SIG-M5 (cell line): ENCODE data around the gene NAP1L4.

ENCODE experiments used
- DNase-seq: peaks from one replicate; lab custom pipeline; 2025; lab: John Stamatoyannopoulos, UW

The NAP1L4 gene

DNA sequence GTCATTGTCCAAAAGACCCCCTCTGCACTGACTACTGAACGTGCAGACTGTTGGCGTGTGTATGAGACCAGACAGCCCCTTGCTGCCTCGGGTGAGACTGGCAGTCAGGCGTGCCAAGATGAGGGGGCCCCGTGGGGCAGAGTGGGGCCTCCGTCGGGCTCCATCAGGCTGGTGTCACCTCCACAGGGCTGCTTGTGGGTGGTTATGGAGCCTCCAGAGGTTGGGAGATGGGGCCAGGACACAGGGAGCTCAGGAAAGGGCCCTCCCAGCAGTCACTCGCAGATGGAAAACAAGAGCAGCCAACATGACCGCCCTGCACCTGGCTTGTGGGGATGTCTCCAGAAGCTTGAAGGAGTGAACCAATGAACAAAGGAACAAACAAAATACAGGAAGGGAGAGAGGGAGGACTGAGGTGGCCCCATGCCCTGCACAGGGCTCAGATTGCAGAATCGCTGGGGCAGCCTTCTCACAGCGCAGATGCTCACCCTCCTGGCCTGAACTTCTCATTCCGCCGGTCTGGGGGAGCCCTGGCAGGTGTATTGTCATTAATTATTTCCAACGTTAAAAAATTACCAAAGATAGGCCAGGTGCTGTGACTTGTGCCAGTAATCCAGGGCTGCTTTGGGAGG is 57.4 kb downstream of the NAP1L4 start:
- no peak for DNase-seq

- DNase-seq = no peak
Measured at GRCh38 chr11:2934021-2934550, 58.0 kb downstream of the NAP1L4 start.

DNA sequence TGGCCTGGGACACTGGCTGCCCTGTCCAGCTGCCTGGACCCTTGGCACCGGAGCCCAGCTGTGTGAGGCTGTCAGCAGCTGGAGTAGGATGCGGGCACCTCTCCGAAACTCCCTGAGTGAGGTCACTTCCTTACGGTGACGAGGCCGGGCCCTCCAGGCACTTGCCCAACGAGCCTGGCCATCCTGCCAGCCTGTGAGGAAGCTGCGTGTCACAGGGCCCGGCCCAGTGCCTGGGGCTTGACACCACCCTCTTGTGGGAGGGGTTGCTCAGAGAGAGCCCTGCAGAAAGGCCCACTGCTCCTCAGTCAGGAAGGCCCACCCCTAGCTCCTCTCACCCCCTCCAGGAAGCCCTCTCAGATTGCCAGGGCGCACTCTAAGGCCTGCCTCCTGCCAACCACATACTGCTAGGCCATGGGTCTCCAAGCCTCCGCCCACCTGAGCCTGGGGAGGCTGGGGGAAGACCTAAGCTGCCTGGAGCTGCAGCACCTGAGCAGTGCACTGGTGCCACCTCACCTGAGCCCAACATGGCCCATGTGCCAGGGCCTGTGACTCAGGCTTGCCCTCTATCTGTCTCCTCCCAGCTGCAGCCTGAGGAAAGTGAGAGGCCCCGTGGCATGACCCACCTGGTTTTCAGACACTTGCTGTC is 58.6 kb downstream of the NAP1L4 start:
- no peak for DNase-seq

DNA sequence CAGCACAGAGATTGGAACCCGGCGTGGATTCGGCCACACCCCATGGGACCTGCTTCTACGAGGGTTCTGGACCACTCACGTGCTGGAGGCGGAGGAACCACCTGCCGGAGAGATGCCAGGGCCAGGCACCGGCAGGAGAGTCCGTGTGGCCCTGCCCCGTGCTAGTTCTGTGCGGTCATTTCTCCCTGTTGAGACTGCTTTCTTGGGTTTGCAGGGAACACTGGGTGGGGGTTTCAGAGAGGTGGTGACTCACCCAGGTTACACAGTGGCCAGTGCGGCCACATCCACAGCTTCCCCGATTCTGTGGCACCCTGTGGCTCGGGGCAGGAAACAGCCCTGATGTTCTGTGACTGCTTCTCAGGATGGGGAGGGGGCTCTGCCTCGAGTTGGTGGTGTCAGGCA is 59.3 kb downstream of the NAP1L4 start:
- no peak for DNase-seq

DNA sequence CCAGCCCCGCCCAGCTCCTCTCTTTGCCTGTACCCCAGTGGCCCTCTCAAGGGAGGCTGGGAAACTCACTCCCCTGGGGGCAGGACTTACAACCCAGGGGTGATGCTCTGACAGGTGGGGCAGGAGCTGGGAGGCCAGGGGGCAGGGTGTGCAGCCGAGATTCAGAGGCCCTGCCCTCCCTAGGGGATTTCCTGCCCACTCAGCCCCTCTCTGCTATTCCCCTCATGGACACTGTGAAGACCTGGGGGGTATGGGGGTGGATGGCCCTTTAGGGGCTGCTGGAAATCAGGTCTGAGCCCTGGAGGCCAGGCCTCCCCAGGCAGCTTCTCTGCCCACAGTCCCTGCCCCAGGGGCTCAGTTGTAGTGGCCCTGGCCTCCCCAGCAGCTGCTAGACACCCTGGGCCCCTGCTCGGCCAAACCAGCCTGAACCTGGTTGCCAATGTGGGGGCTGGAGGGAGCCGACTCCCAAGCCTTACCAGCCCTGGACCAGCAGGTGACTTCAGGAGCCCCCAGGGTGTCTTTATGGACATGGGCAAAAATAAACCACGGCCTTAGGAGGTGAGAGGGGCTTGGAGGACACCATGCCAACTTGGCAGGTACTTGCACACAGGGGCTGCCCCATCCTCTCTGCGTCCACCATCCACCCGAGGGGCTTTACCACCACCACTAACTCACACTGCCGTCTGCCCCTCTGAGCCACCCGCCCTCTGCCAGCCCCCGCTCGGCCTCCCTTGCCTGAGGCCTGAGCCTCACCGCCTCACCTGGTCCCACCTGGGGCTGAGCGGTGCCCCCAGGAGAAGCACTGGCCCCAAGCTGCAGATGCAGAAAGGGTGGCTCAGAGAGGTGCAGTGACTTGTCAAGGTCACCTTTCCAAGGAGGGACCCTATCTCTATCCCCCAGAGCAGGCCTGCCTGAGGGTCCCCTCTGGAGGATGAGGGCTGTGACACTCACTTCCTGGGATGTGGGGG is 60.1 kb downstream of the NAP1L4 start:
- no peak for DNase-seq

GRCh38 chr11:2931420-2931746 is 60.7 kb downstream of the NAP1L4 start:
- DNase-seq = no peak

DNA sequence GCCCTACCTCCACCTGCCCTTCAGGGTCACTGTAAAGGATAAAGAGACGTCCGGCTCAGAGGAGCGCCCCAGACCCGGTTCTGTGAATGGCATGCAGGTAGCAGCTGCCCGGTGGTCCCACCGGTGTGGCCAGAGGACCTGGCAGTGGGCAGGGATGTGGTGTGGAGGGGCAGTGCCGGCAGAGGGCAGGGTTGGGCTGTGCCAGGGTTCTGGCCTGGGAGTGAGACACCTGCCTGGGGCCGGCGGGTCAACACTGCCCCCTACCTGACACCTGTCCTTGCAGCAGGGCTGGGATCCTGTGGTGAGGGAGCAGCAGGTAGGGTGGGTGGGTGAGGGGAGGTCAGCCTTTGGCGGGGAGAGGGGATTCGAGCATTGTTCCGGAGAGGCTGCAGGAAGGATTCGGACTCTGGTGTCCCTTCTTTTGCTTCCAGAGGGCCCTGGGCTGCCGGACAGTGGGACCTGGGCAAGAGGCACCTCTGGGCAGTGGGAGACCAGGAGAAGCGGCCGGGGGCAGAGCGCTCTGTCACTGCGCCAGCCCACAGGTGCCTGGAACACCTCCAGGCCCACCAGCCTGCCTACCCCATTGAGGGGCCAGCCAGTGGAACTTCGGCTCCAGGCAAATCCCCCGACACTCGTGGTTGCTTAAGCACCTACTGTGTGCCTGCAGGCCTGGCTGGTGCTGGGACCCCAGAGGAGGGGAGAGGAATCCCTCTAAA is 61.3 kb downstream of the NAP1L4 start:
- DNase-seq = no peak

GRCh38 chr11:2929950-2930703 is 62.0 kb downstream of the NAP1L4 start:
- DNase-seq = no peak

- no peak for DNase-seq
Measured at GRCh38 chr11:2929531-2929949, 62.6 kb downstream of the NAP1L4 start.

- no peak for DNase-seq
Measured at GRCh38 chr11:2928605-2929530, 63.3 kb downstream of the NAP1L4 start, which contains the start of gene PHLDA2. Gene PHLDA2, minus strand, starts transcription at chr11:2929420. Its CDS starts 56 bp downstream, at chr11:2929364.

DNA sequence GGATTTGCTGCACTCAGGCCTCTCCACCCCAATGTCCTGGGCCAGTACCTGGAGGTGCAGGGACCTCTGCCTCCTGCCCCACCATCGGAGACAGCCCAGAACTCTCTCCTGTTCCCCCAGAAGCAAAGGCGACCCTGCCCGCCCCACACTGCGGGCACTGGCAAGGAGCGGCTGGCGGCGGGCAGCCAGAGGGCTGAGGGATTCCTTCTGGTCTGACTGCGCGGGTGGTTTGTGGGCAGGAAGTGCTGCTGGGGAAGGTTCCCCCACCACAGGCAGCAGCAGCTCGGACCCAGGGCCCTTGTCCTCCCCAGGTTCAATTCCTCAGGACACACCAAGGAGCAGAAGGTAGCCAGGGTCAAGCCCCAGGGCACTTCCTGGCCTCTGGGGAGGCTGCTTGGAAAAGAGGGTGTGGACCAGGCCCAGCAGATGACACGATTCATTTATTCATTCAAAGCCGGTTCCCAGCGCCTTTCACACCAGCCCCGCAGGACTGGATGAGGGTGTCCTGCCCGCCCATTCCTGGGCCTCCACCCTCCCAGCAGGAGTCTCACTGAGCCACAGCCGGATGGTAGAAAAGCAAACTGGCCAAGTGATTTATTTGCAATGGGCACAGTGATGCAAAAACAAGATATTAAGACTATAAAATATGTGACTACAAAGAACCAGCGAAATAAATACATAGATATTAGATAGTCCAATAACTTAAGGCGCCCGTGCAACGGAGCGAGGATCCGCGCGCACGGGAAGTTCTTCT is 64.1 kb downstream of the NAP1L4 start:
- DNase-seq = no peak

DNA sequence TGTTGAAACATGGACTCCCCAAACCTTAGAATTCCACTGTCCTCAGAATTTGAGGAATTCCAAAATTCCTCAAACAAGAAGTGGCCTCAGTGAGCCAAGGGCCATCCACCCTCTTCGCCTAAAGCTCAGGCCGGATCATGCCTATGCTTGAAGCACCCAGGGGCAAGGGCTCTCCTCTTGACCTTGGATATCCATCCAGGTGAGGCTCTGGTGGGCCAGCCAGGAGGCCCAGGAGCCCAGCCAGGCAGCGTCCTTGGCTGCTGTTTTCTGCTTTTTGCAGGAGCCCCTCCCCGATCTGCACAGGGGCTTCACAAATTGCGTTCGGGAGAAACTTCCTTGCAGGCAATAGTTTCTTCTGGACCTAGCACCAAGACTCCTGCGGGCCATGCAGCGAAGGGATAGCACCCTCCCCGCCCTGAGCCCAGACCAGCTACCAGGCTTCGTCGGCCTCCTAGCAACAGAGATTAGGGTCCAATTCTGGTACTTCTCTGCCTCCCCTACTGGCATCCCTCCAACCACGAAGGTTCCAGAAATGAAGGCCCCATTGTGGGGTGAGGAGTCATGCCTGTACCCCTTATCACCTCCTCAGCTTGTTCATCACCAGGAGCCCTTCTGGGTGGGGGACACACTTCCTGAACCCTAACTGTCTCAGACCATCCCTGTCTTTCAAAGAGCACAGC is 64.9 kb downstream of the NAP1L4 start:
- DNase-seq = no peak

DNA sequence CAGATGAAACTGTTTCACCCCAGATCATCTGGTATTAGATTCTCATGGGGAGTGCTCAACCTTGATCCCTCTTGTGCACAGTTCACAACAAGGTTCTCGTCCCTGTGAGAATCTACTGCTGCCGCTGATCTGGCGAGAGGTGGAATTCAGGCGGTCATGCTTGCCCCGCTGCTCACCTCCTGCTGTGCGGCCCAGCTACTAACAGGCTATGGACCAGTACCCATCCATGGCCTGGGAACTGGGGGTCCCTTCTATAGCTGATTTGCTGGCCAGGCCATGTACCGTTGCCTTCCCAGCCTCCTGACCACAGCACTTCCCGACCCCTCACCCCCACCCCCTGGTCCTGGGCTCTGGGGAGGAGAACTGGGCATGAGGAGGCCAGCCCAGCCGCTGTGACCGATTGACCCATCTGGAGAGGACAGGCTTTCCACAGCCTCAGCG is 65.5 kb downstream of the NAP1L4 start:
- no peak for DNase-seq

DNA sequence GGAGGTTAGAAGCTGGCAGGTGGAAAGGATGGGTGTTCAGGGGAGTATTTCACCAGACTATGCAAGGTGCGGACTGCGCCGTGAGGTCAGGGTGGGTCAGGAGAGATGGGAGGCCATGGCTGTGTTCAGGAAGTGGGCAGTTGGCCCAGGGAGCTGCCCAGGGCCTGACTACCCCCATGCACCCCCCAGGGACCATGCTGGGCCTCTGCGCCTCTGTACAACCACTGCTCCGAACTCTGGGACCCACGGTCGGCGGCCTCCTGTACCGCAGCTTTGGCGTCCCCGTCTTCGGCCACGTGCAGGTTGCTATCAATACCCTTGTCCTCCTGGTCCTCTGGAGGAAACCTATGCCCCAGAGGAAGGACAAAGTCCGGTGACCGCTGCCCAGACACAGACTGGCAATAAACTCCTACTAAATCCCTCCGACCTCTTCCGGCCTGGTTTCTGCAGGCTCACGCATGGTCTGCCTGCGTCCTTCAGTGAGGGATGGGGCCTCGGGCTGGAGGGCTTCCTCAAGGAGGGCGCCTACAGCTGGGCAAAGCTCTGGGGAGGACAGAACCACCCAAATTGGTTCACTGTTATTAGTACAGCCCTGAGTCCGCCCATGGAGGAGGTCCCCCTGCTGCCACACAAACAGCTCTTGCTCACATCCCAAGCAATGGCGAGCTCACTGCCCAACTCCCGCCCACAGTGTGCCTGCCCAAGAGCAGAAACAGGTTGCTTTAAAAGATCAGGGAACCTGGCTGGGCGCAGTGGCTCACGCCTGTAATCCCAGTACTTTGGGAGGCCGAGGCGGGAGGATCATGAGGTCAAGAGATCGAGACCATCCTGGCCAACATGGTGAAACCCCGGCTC is 67.1 kb downstream of the NAP1L4 start:
- DNase-seq = no peak

DNA sequence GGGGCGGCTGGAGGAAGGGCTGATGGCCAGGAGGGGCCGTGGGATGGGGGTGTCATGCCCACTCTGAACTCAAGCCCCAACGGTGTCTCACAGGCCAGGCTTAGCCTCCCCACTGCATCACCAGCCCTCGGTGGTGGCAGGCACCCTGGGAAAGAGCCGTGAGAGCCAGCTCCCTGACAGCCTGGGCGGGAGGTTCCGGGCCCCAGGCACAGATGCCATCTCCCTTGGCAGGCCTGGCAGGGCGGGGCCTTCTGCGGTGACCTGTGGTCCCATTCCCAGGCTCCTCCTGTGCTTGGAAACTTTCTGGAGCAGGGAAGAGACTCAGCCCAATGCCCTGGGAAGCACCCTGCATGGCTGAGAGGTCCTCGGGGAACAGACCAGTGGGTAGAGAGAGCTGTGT is 67.7 kb downstream of the NAP1L4 start:
- no peak for DNase-seq

DNA sequence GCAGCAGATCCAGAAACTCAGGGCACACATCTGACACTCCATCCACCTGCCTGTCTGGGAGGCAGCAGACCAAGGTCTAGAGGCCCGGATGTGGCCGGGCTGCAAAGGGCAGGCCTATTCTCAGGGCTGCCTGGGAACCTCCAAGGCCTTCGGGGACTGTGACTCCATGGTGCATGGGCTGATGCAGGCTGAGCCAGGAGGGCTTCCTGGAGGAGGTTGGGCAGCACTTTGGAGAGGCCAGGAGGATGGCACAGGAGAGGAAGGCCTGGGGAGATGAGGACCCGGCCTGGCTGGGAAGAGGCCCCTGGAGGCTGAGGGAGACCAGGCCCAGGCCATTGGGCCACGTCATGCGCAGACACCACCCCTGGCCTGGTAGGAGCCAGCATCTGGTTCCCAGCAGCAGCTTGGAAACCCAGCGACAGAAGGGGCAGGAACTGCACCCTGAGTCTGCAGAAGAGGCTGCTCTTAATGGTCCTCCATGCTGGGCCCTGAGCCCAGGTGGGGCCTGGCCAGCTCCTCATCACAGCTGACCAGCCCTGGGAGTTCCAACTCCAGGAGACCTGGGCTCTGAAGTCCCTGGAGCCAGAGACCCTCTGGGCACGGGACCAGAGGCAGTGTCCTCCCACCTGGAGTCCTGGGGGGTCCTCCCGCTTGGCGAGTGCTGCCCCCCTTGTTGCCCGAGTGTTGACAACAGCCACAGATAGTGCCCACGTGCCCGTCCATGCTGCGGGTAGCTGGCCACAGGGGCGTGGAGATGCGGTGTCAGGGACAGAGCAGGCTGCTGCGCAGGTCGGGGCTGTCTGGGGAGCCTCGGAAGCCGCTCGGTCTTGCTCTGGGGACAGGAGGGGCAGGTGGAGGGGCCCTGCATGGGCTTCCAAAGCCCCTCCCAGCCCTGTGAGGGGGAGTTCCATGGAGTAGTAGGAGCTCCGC is 68.4 kb downstream of the NAP1L4 start:
- no peak for DNase-seq

DNA sequence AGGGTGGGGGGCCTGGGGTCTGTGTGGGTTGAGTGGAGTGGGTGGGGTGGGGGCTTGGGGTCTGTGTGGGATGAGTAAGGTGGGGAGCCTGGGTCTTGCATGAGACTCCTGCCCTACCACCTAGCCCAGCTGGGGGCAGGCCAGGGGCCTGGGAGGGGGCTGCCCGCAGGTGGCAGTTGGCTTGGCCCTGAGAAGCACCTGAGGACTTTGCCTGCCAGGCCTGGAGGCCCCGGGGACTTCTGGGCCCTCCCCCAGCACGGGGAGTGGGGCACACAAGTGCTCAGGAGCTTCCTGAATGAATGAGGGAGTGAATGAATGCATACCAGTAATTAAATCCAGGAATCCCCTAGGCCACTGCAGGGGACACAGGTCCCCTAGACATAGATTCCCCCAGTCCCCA is 69.5 kb downstream of the NAP1L4 start:
- no peak for DNase-seq
